ACC112 (cell line): ENCODE results near the gene PPA1.
"Not testable (repeated sequence)": the region's sequence is repeated elsewhere in the genome, so short reads cannot be mapped to it uniquely, and the experiment has no call there.

ENCODE experiments used
- H2AFZ ChIP-seq: fragments of 200-600 bp; sonication (generic); one replicate; pipeline ENCODE4 v1.6.0; 2017; ENCODE audit warnings: antibody characterized with exemption, low read length; ENCODE audit not compliant: unreplicated experiment
- H3K27ac ChIP-seq: fragments of 200-600 bp; sonication (generic); 2 replicates; pipeline ENCODE4 v1.5.1; 2014; ENCODE audit warnings: low read depth, mild to moderate bottlenecking, antibody characterized with exemption, low read length, moderate library complexity
- H3K27me3 ChIP-seq: fragments of 200-600 bp; sonication (generic); 2 replicates; pipeline ENCODE4 v1.6.1; 2014; ENCODE audit warnings: mild to moderate bottlenecking, antibody characterized with exemption, low read length, moderate library complexity, mixed read lengths; ENCODE audit not compliant: insufficient read depth
- H3K36me3 ChIP-seq: fragments of 200-600 bp; sonication (generic); 2 replicates; pipeline ENCODE4 v1.6.1; 2016; ENCODE audit warnings: mild to moderate bottlenecking, antibody characterized with exemption, low read length, moderate library complexity, mixed read lengths; ENCODE audit not compliant: insufficient read depth
- H3K4me1 ChIP-seq: fragments of 200-600 bp; sonication (generic); one replicate; pipeline ENCODE4 v1.6.1; 2016; ENCODE audit warnings: low read length, mixed read lengths; ENCODE audit not compliant: insufficient read depth, unreplicated experiment, control insufficient read depth
- H3K4me3 ChIP-seq: fragments of 200-600 bp; sonication (generic); 2 replicates; pipeline ENCODE4 v1.5.1; 2014; ENCODE audit warnings: mild to moderate bottlenecking, low read depth, low read length
- H3K79me2 ChIP-seq: fragments of 200-600 bp; sonication (generic); one replicate; pipeline ENCODE4 v1.6.0; 2016; ENCODE audit warnings: low read length; ENCODE audit not compliant: control insufficient read depth, unreplicated experiment, insufficient read depth

Gene PPA1

GRCh38 chr10:70190102-70190501 lies 43.1 kb downstream of the PPA1 start:
- H3K36me3 ChIP-seq, result no peaks in the 10 kb centered on the region
- no peak overlapping the region for H2AFZ ChIP-seq
- H3K79me2 ChIP-seq, result no peaks in the 10 kb centered on the region
- peaks cover 46% of the 10 kb centered on the region for H3K4me1 ChIP-seq
- no peak overlapping the region for H3K4me3 ChIP-seq
- no peaks in the 10 kb centered on the region for H3K27me3 ChIP-seq
- peak overlapping the region; percentile 98 for H3K27ac ChIP-seq

GRCh38 chr10:70188768-70189167 lies 44.5 kb downstream of the PPA1 start:
- Histone ChIP-seq H3K4me1 (peaks cover 39% of the 10 kb centered on the region), H3K36me3 (no peaks in the 10 kb centered on the region), H3K4me3 (no peak overlapping the region), H2AFZ (no peak overlapping the region), H3K27ac (no peak overlapping the region), H3K27me3 (no peaks in the 10 kb centered on the region), H3K79me2 (no peaks in the 10 kb centered on the region)

GRCh38 chr10:70186571-70186970 lies 46.7 kb downstream of the PPA1 start:
- Histone ChIP-seq H3K79me2 (no peaks in the 10 kb centered on the region), H3K27me3 (no peaks in the 10 kb centered on the region), H3K36me3 (no peaks in the 10 kb centered on the region), H3K27ac (no peak overlapping the region), H2AFZ (no peak overlapping the region), H3K4me1 (peaks cover 19% of the 10 kb centered on the region), H3K4me3 (no peak overlapping the region)

- peaks cover 14% of the 10 kb centered on the region for H3K4me1 ChIP-seq
- no peak overlapping the region for H2AFZ ChIP-seq
- H3K4me3 ChIP-seq, result no peak overlapping the region
- no peaks in the 10 kb centered on the region for H3K27me3 ChIP-seq
- no peak overlapping the region for H3K27ac ChIP-seq
- H3K36me3 ChIP-seq, result no peaks in the 10 kb centered on the region
- no peaks in the 10 kb centered on the region for H3K79me2 ChIP-seq
Measured at GRCh38 chr10:70186090-70186489, 47.1 kb downstream of the PPA1 start.

- H3K79me2 ChIP-seq, result no peaks in the 10 kb centered on the region
- no peaks in the 10 kb centered on the region for H3K27me3 ChIP-seq
- H3K36me3 ChIP-seq, result no peaks in the 10 kb centered on the region
- H2AFZ ChIP-seq, result no peak overlapping the region
- no peak overlapping the region for H3K4me3 ChIP-seq
- no peak overlapping the region for H3K27ac ChIP-seq
- no peaks in the 10 kb centered on the region for H3K4me1 ChIP-seq
Measured at GRCh38 chr10:70183304-70183703, 49.9 kb downstream of the PPA1 start.

- not testable (repeated sequence) for H2AFZ ChIP-seq, H3K4me3 ChIP-seq, H3K79me2 ChIP-seq, H3K27ac ChIP-seq, H3K27me3 ChIP-seq, H3K36me3 ChIP-seq, H3K4me1 ChIP-seq
Measured at GRCh38 chr10:70179209-70179608, 54.0 kb downstream of the PPA1 start.

GRCh38 chr10:70178139-70178725 lies 55.0 kb downstream of the PPA1 start:
- no peaks in the 10 kb centered on the region for H3K36me3 ChIP-seq
- no peak overlapping the region for H3K4me3 ChIP-seq
- no peaks in the 10 kb centered on the region for H3K79me2 ChIP-seq
- H3K27ac ChIP-seq, result no peak overlapping the region
- H2AFZ ChIP-seq, result no peak overlapping the region
- H3K4me1 ChIP-seq, result no peaks in the 10 kb centered on the region
- H3K27me3 ChIP-seq, result no peaks in the 10 kb centered on the region

GRCh38 chr10:70176441-70176840 lies 56.8 kb downstream of the PPA1 start:
- Histone ChIP-seq H3K36me3 (no peaks in the 10 kb centered on the region), H3K27me3 (no peaks in the 10 kb centered on the region)

GRCh38 chr10:70175516-70175915 lies 57.7 kb downstream of the PPA1 start:
- H2AFZ ChIP-seq, result no peak overlapping the region

More at GRCh38 chr10:70176441-70176840, 56.8 kb downstream of the PPA1 start:
- H3K4me3 ChIP-seq, result no peak overlapping the region
- H3K4me1 ChIP-seq, result no peaks in the 10 kb centered on the region
- no peaks in the 10 kb centered on the region for H3K79me2 ChIP-seq
- no peak overlapping the region for H3K27ac ChIP-seq
- no peak overlapping the region for H2AFZ ChIP-seq

GRCh38 chr10:70174058-70174741 lies 59.0 kb downstream of the PPA1 start:
- Histone ChIP-seq H3K36me3 (no peaks in the 10 kb centered on the region), H3K27me3 (no peaks in the 10 kb centered on the region), H3K4me1 (peaks cover 3% of the 10 kb centered on the region), H3K79me2 (peaks cover 11% of the 10 kb centered on the region), H3K27ac (no peak overlapping the region), H2AFZ (peak overlapping the region; percentile 12), H3K4me3 (no peak overlapping the region)

More at GRCh38 chr10:70175516-70175915, 57.7 kb downstream of the PPA1 start:
- H3K79me2 ChIP-seq, result no peaks in the 10 kb centered on the region
- H3K4me3 ChIP-seq, result no peak overlapping the region
- peaks cover 3% of the 10 kb centered on the region for H3K4me1 ChIP-seq
- no peak overlapping the region for H3K27ac ChIP-seq
- H3K36me3 ChIP-seq, result no peaks in the 10 kb centered on the region
- no peaks in the 10 kb centered on the region for H3K27me3 ChIP-seq
